H1 (cell line): ENCODE results near the gene SLC26A9.

Experiments used
- POLR2AphosphoS5 ChIP-seq: IDR thresholded peaks from 2 replicates; pipeline ENCODE4 v1.6.1; 2011; ENCODE audit warnings: low read depth, low read length
- RNF2 ChIP-seq: fragments of 200-900, 300-1000 bp; sonication (generic); IDR thresholded peaks from 2 replicates; pipeline ENCODE4 v1.7.1; 2016; ENCODE audit warnings: borderline replicate concordance, low read depth, mild to moderate bottlenecking, antibody characterized with exemption, low read length; ENCODE audit not compliant: poor library complexity, severe bottlenecking; ENCODE audit errors: missing control alignments
- SUZ12 ChIP-seq: fragments of 200-600 bp; sonication (generic); IDR thresholded peaks from 2 replicates; pipeline ENCODE4 v1.6.1; 2012; ENCODE audit warnings: mild to moderate bottlenecking, inconsistent platforms, low read length, moderate library complexity, mixed read lengths
- TF ChIP-seq, protein P1 (sequence below): IDR thresholded peaks from 2 replicates; pipeline ENCODE4 v1.6.1; 2011; ENCODE audit warnings: low read length, improper control_type of control experiment

DNA sequence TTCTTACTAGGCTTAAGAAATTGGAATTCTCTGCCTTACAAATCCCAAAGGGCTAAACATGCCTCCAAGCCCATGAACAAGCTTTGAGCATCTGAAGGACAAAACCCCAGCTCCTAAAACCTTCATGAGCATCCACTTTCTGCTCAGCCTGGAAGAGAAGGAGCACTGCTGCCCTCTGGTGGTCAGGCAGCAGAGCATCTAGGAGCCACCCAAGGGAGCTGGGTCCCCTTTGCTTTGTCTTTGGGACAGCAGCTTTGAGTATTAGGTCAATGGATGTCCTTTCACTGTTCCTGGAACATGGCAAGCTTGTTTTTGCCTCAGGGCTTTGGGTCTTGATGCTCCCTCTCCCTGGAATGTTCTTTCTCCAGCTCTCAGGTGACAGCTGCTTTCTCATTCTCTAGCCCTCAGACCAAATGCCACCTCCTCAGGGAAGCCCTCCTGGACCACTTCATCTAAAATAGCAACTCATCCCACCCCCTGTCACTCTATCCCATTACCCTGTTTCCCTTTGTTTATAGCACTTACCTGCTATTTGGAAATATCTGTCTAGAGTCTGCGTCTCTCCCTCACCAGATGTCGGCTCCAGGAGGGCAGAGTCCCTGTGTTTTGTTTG is 34.3 kb upstream of the SLC26A9 start:
- TF ChIP-seq, protein P1, sequence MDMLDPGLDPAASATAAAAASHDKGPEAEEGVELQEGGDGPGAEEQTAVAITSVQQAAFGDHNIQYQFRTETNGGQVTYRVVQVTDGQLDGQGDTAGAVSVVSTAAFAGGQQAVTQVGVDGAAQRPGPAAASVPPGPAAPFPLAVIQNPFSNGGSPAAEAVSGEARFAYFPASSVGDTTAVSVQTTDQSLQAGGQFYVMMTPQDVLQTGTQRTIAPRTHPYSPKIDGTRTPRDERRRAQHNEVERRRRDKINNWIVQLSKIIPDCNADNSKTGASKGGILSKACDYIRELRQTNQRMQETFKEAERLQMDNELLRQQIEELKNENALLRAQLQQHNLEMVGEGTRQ = 0 out of 2 replicates have a peak, but pooled peaks have one; percentile 8
- TF ChIP-seq POLR2AphosphoS5 (no peak), SUZ12 (no peak), RNF2 (no peak)
